Activated T-helper 1 cell treated with anti-CD3 and anti-CD28 coated beads, Interleukin-12 subunit alpha, Interleukin-12 subunit beta, Interleukin-2, Interleukin-4 antibody, amounts not matched to agents 30 ng/mL and 10 ng/mL and 1 ng/mL, durations not matched to agents 14 hours and 24 hours and 36 hours (primary cell): Measurements from ENCODE around the gene G0S2. TPM values are rescaled to one million over a fixed set of nuclear protein-coding genes. Genes with fewer than 3 reads are reported as not detected.
"Not testable (repeated sequence)": the region's sequence is repeated elsewhere in the genome, so short reads cannot be mapped to it uniquely, and the experiment has no call there.

Source experiments
- DNase-seq: peaks from one replicate; pipeline ENCODE4 v3.0.0; 2021; ENCODE audit warnings: low spot score
- H3K27ac Mint-ChIP-seq: one replicate; pipeline ENCODE4 v1.8.0; 2021; ENCODE audit warnings: mild to moderate bottlenecking, mixed read lengths
- H3K27me3 Mint-ChIP-seq: one replicate; pipeline ENCODE4 v1.8.0; 2022; ENCODE audit warnings: mild to moderate bottlenecking, moderate library complexity, mixed read lengths; ENCODE audit not compliant: insufficient read depth
- H3K36me3 Mint-ChIP-seq: one replicate; pipeline ENCODE4 v1.8.0; 2021; ENCODE audit warnings: low read depth, mixed read lengths
- H3K4me1 Mint-ChIP-seq: one replicate; pipeline ENCODE4 v1.8.0; 2021; ENCODE audit warnings: low read depth, mixed read lengths
- H3K4me3 Mint-ChIP-seq: one replicate; pipeline ENCODE4 v1.8.0; 2021; ENCODE audit warnings: mild to moderate bottlenecking, moderate library complexity, mixed read lengths
- H3K9me3 Mint-ChIP-seq: one replicate; pipeline ENCODE4 v1.8.0; 2021; ENCODE audit warnings: mixed read lengths
- intact Hi-C: fragments of 100-400 bp; cut with micrococcal nuclease; formaldehyde crosslinking; loops from one replicate; pipeline ENCODE4 v1.15.1; 2024
- total RNA-seq: library from RNA; stranded (reverse); gene quantifications from 2 replicates; pipeline ENCODE4 v1.2.3, GENCODE V29; 2022

The G0S2 gene
- total RNA-seq, 1 donor from 2014 or later = 501 TPM

GRCh38 chr1:209696673-209697072, 21.5 kb downstream of the G0S2 start:
- Mint-ChIP-seq H3K27ac (peak overlapping the region; percentile 71), H3K4me1 (peaks cover 86% of the 10 kb centered on the region), H3K4me3 (peak overlapping the region; percentile 10), H3K36me3 (peaks cover 19% of the 10 kb centered on the region), H3K9me3 (peaks cover 6% of the 10 kb centered on the region), H3K27me3 (no peaks in the 10 kb centered on the region)
- intact Hi-C loops = loop anchor here (2.0 kb wide), 1 partner anchor 14 kb away; no protein-coding TSS in a partner anchor
- DNase-seq = no peak

- H3K9me3 Mint-ChIP-seq = peaks cover 6% of the 10 kb centered on the region
- H3K36me3 Mint-ChIP-seq = peaks cover 20% of the 10 kb centered on the region
- H3K4me3 Mint-ChIP-seq = no peak overlapping the region
- peaks cover 85% of the 10 kb centered on the region for H3K4me1 Mint-ChIP-seq
- no peaks in the 10 kb centered on the region for H3K27me3 Mint-ChIP-seq
- DNase-seq = no peak
- H3K27ac Mint-ChIP-seq = peak overlapping the region; percentile 71
- intact Hi-C loops = loop anchor here (2.0 kb wide), 1 partner anchor 14 kb away; no protein-coding TSS in a partner anchor
These were observed 21.9 kb downstream of the G0S2 start for GRCh38 chr1:209697126-209697525.

- H3K27me3 Mint-ChIP-seq, intact Hi-C loops, H3K4me3 Mint-ChIP-seq, DNase-seq, H3K9me3 Mint-ChIP-seq: not testable (repeated sequence)
- Mint-ChIP-seq H3K4me1 (peaks cover 78% of the 10 kb centered on the region), H3K27ac (peak overlapping the region; percentile 10), H3K36me3 (peaks cover 25% of the 10 kb centered on the region)
These were observed 25.5 kb downstream of the G0S2 start for GRCh38 chr1:209700686-209701085.

- Mint-ChIP-seq H3K4me1 (peaks cover 78% of the 10 kb centered on the region), H3K27ac (no peak overlapping the region), H3K27me3 (no peaks in the 10 kb centered on the region), H3K4me3 (no peak overlapping the region), H3K36me3 (peaks cover 38% of the 10 kb centered on the region), H3K9me3 (peaks cover 6% of the 10 kb centered on the region)
- no peak for DNase-seq
- intact Hi-C loops = no loop called here
These were observed 27.6 kb downstream of the G0S2 start for GRCh38 chr1:209702832-209703231.

- H3K4me3 Mint-ChIP-seq = peak overlapping the region; percentile 49
- no peak for DNase-seq
- peaks cover 2% of the 10 kb centered on the region for H3K9me3 Mint-ChIP-seq
- H3K27ac Mint-ChIP-seq = peak overlapping the region; percentile 80
- intact Hi-C loops = loop anchor here (1.0 kb wide), 2 partner anchors 13 to 45 kb away; no protein-coding TSS in a partner anchor
- H3K4me1 Mint-ChIP-seq = peaks cover 74% of the 10 kb centered on the region
- H3K36me3 Mint-ChIP-seq = peaks cover 41% of the 10 kb centered on the region
- no peaks in the 10 kb centered on the region for H3K27me3 Mint-ChIP-seq
These were observed 28.8 kb downstream of the G0S2 start for GRCh38 chr1:209703834-209704504.

- Mint-ChIP-seq H3K9me3 (no peaks in the 10 kb centered on the region), H3K4me3 (peak within 1 kb of the TSS; percentile 58), H3K27ac (peak within 1 kb of the TSS; percentile 80), H3K36me3 (peaks cover 37% of the 10 kb centered on the region), H3K4me1 (peaks cover 72% of the 10 kb centered on the region), H3K27me3 (no peaks in the 10 kb centered on the region)
- intact Hi-C loops = loop anchor here (1.0 kb wide), 2 partner anchors 13 to 45 kb away; no protein-coding TSS in a partner anchor
- no peak for DNase-seq
These were observed 29.4 kb downstream of the G0S2 start, which contains the start of gene HSD11B1 for GRCh38 chr1:209704584-209704983. Gene HSD11B1, plus strand, starts transcription at chr1:209704846. Its CDS starts 97 bp downstream, at chr1:209704943.

- peak overlapping the region; percentile 80 for H3K27ac Mint-ChIP-seq
- intact Hi-C loops = no loop called here
- no peak for DNase-seq
- H3K9me3 Mint-ChIP-seq = no peaks in the 10 kb centered on the region
- peaks cover 40% of the 10 kb centered on the region for H3K36me3 Mint-ChIP-seq
- no peaks in the 10 kb centered on the region for H3K27me3 Mint-ChIP-seq
- peaks cover 73% of the 10 kb centered on the region for H3K4me1 Mint-ChIP-seq
- peak overlapping the region; percentile 58 for H3K4me3 Mint-ChIP-seq
These were observed 29.9 kb downstream of the G0S2 start for GRCh38 chr1:209705033-209705598.

GRCh38 chr1:209706622-209707021, 31.4 kb downstream of the G0S2 start:
- peaks cover 76% of the 10 kb centered on the region for H3K4me1 Mint-ChIP-seq

GRCh38 chr1:209707308-209707707, 32.1 kb downstream of the G0S2 start:
- Mint-ChIP-seq H3K27ac (peak overlapping the region; percentile 53), H3K27me3 (no peaks in the 10 kb centered on the region), H3K36me3 (peaks cover 47% of the 10 kb centered on the region), H3K4me1 (peaks cover 78% of the 10 kb centered on the region), H3K9me3 (no peaks in the 10 kb centered on the region), H3K4me3 (no peak overlapping the region)
- no peak for DNase-seq
- intact Hi-C loops = no loop called here

More at GRCh38 chr1:209706622-209707021, 31.4 kb downstream of the G0S2 start:
- H3K27me3 Mint-ChIP-seq = no peaks in the 10 kb centered on the region
- peaks cover 44% of the 10 kb centered on the region for H3K36me3 Mint-ChIP-seq
- no peaks in the 10 kb centered on the region for H3K9me3 Mint-ChIP-seq
- peak overlapping the region; percentile 62 for H3K27ac Mint-ChIP-seq
- H3K4me3 Mint-ChIP-seq = no peak overlapping the region
- intact Hi-C loops = no loop called here
- no peak for DNase-seq

GRCh38 chr1:209708297-209708696, 33.1 kb downstream of the G0S2 start:
- no peaks in the 10 kb centered on the region for H3K27me3 Mint-ChIP-seq

GRCh38 chr1:209710093-209710492, 34.9 kb downstream of the G0S2 start:
- DNase-seq = no peak
- intact Hi-C loops = loop anchor here (1.0 to 2.0 kb wide), 3 partner anchors 13 to 37 kb away; no protein-coding TSS in a partner anchor
- Mint-ChIP-seq H3K4me3 (peak overlapping the region; percentile 31), H3K9me3 (no peaks in the 10 kb centered on the region), H3K36me3 (peaks cover 54% of the 10 kb centered on the region), H3K27ac (peak overlapping the region; percentile 85), H3K4me1 (peaks cover 72% of the 10 kb centered on the region), H3K27me3 (no peaks in the 10 kb centered on the region)

More at GRCh38 chr1:209708297-209708696, 33.1 kb downstream of the G0S2 start:
- H3K9me3 Mint-ChIP-seq = no peaks in the 10 kb centered on the region
- H3K36me3 Mint-ChIP-seq = peaks cover 47% of the 10 kb centered on the region
- H3K4me1 Mint-ChIP-seq = peaks cover 78% of the 10 kb centered on the region
- H3K27ac Mint-ChIP-seq = peak overlapping the region; percentile 5
- intact Hi-C loops = no loop called here
- H3K4me3 Mint-ChIP-seq = no peak overlapping the region
- no peak for DNase-seq

GRCh38 chr1:209710847-209711246, 35.6 kb downstream of the G0S2 start:
- H3K27ac Mint-ChIP-seq = peak overlapping the region; percentile 85
- no peaks in the 10 kb centered on the region for H3K27me3 Mint-ChIP-seq
- peaks cover 58% of the 10 kb centered on the region for H3K36me3 Mint-ChIP-seq
- H3K9me3 Mint-ChIP-seq = no peaks in the 10 kb centered on the region
- H3K4me3 Mint-ChIP-seq = no peak overlapping the region
- no peak for DNase-seq
- intact Hi-C loops = loop anchor here (1.0 to 2.0 kb wide), 3 partner anchors 13 to 36 kb away; no protein-coding TSS in a partner anchor
- peaks cover 73% of the 10 kb centered on the region for H3K4me1 Mint-ChIP-seq

- intact Hi-C loops = no loop called here
- Mint-ChIP-seq H3K9me3 (peaks cover 10% of the 10 kb centered on the region), H3K4me3 (peak overlapping the region; percentile 79), H3K27ac (peak overlapping the region; percentile 92), H3K27me3 (no peaks in the 10 kb centered on the region), H3K36me3 (peaks cover 46% of the 10 kb centered on the region), H3K4me1 (peaks cover 71% of the 10 kb centered on the region)
- DNase-seq = no peak
These were observed 39.1 kb downstream of the G0S2 start for GRCh38 chr1:209714338-209714737.
